DND-41 (cell line): ENCODE measurements around the gene SPRY2.

ENCODE experiments used
- ATAC-seq: fragments of 200-7000 bp; cut with Tn5 transposase; 3 replicates; pipeline ENCODE4 v1.9.1; 2021; ENCODE audit warnings: low read depth; ENCODE audit not compliant: insufficient read depth
- DNase-seq: peaks from one replicate; pipeline ENCODE4 v3.0.0-alpha.2; 2020
- H2AFZ ChIP-seq: 2 replicates; pipeline ENCODE4 v1.6.0; 2012; ENCODE audit warnings: low read depth, low read length
- H3K27ac ChIP-seq: 2 replicates; pipeline ENCODE4 v1.5.1; 2012; ENCODE audit warnings: low read length, inconsistent platforms
- H3K27me3 ChIP-seq: fragments of 200-600 bp; sonication (generic); 2 replicates; pipeline ENCODE4 v1.6.0; 2012; ENCODE audit warnings: low read length, mild to moderate bottlenecking, inconsistent platforms; ENCODE audit not compliant: insufficient read depth, poor library complexity
- H3K36me3 ChIP-seq: 2 replicates; pipeline ENCODE4 v1.5.1; 2012; ENCODE audit warnings: low read length, inconsistent platforms; ENCODE audit not compliant: insufficient read depth
- H3K4me1 ChIP-seq: 2 replicates; pipeline ENCODE4 v1.5.1; 2012; ENCODE audit warnings: mild to moderate bottlenecking, low read length; ENCODE audit not compliant: insufficient read depth
- H3K4me2 ChIP-seq: 2 replicates; pipeline ENCODE4 v1.6.0; 2012; ENCODE audit warnings: mild to moderate bottlenecking, moderate library complexity, low read length, inconsistent platforms; ENCODE audit not compliant: insufficient read depth
- H3K4me3 ChIP-seq, 2 experiments: fragments of 200-600 bp in 1 of 2; shearing (Covaris generic) in 1 of 2; 2 replicates each; pipeline ENCODE4 v1.5.1; 2012 to 2016; ENCODE audit warnings: inconsistent platforms in 2 of 2, low read length in 2 of 2, mild to moderate bottlenecking in 2 of 2, low read depth in 1 of 2, moderate library complexity in 1 of 2
- H3K79me2 ChIP-seq: 2 replicates; pipeline ENCODE4 v1.6.0; 2012; ENCODE audit warnings: low read length, inconsistent platforms; ENCODE audit not compliant: insufficient read depth
- H3K9ac ChIP-seq: 2 replicates; pipeline ENCODE4 v1.6.0; 2012; ENCODE audit warnings: low read depth, mild to moderate bottlenecking, inconsistent platforms, low read length, moderate library complexity
- H3K9me3 ChIP-seq: 2 replicates; pipeline ENCODE4 v1.5.1; 2012; ENCODE audit warnings: low read length, moderate library complexity, mild to moderate bottlenecking, inconsistent platforms; ENCODE audit not compliant: insufficient read depth, severe bottlenecking
- H4K20me1 ChIP-seq: 2 replicates; pipeline ENCODE4 v1.6.0; 2012; ENCODE audit warnings: low read length; ENCODE audit not compliant: insufficient read depth
- CTCF ChIP-seq: IDR thresholded peaks from 2 replicates; pipeline ENCODE4 v1.5.1; 2012; ENCODE audit warnings: borderline replicate concordance, low read length, moderate library complexity, mild to moderate bottlenecking; ENCODE audit not compliant: poor library complexity, severe bottlenecking; ENCODE audit errors: extremely low read depth
- EZH2 ChIP-seq: IDR thresholded peaks from 3 replicates; pipeline ENCODE4 v1.6.1; 2012; ENCODE audit warnings: borderline replicate concordance, low read depth, mild to moderate bottlenecking, moderate library complexity, low read length, inconsistent platforms; ENCODE audit not compliant: severe bottlenecking

The SPRY2 gene

DNA sequence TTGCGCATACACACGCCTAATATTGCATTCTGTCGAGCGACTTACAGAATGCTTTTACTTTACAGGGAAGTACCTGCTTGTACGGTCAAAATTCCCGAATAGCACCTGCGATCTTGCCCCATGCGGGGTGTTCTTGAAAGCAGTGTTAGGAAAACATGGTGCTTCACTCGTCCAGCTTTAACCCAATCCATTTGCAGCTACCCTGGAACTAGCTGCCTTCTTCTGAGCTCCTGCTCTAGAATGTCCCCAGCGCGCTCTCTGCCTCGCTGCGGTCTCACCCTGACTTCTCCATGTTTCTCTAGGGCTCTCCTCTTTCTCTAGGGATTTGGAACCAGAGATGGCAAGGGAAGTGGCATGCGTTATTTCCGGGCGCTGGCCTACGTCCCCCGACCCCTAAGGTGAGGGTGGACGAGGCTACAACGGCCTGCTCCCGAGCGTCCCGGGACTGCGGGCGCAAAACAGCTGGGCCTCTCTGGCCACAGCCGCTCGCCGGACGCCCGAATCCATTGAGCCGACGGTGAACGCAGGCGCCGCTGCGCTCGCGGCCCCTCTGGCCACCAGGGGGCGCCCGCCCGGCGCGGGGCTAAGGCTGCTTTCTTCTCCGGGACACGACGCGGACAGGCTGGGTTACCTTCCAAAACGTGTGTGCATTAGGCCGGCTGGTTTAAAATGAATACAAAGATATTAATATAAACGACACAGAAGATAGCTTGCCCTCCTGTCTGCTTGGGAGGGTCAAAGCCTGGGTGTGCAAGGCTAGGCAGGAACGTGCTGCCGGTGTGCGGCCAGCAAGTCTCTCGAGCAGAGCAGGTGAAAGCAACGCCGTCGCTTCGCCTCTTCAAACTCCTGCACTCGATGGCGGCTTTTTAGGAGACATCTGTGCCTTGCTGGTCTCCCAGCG, 1.8 kb upstream of the SPRY2 start:
- Histone ChIP-seq H3K27me3 (peaks cover 63% of the 10 kb centered on the region), H3K27ac (peak overlapping the region; percentile 1; the same call in 1 of the 2 replicates), H2AFZ (peak overlapping the region; percentile 82), H3K9me3 (no peaks in the 10 kb centered on the region), H3K36me3 (0 out of 2 replicates have a peak, but pooled peaks cover under 1% of the 10 kb centered on the region), H4K20me1 (peaks cover 25% of the 10 kb centered on the region), H3K4me3 (peak overlapping the region; percentile 26 to 65; a peak in 3 of 4 replicates), H3K4me1 (peaks cover 48% of the 10 kb centered on the region), H3K9ac (peak overlapping the region; percentile 53), H3K4me2 (peak overlapping the region; percentile 100), H3K79me2 (peaks cover 25% of the 10 kb centered on the region)
- DNase-seq = peak; percentile 60
- ATAC-seq = peak; percentile 39; the same call in 2 of the 3 replicates
- peak; percentile 81 for TF ChIP-seq EZH2
- TF ChIP-seq CTCF = peak; percentile 97

DNA sequence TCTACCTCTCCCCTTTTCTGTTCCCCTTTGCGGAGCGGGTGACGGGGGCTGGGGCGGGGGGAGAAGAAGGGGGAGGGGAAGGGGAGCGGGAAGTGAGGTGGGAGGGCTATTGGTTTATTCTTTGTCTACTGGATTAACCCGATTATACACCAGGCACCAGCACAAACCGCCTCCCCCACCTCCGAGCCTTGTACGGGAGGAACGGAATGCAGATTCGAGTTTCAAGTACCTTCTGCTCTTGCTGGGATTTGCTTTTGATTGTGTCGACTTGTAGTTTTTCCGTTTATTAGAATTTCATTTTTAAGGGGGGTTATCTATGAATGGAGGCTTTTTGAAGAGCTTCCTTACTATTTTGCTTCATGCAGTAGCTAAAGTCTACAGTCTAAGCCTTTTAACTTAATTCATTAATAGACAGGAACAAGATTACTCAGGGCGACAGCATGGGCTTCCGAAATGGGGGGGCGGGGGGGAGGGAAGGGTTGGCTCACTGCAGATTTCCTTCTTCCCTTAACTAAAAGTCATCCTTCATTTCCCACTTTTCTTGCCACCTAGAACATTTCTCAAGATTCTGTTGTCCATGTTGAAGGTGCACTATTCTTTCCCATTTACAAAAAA, 937 bp upstream of the SPRY2 start:
- peak; percentile 21 for DNase-seq
- H3K36me3 ChIP-seq = peaks cover 9% of the 10 kb centered on the region
- peaks cover 29% of the 10 kb centered on the region for H3K79me2 ChIP-seq
- peak overlapping the region; percentile 21 to 93; a peak in 3 of 4 replicates for H3K4me3 ChIP-seq
- no peaks in the 10 kb centered on the region for H3K9me3 ChIP-seq
- peak overlapping the region; percentile 62 for H3K27ac ChIP-seq
- H2AFZ ChIP-seq = peak overlapping the region; percentile 83
- H3K4me1 ChIP-seq = peaks cover 50% of the 10 kb centered on the region
- TF ChIP-seq EZH2 = no peak
- no peak for TF ChIP-seq CTCF
- peaks cover 34% of the 10 kb centered on the region for H4K20me1 ChIP-seq
- peak overlapping the region; percentile 58 for H3K9ac ChIP-seq
- ATAC-seq = no peak
- H3K4me2 ChIP-seq = peak overlapping the region; percentile 100
- peaks cover 63% of the 10 kb centered on the region for H3K27me3 ChIP-seq

GRCh38 chr13:80340651-80341100, 250 bp downstream of the SPRY2 start:
- peaks cover 29% of the 10 kb centered on the region for H3K79me2 ChIP-seq
- H3K27me3 ChIP-seq = peaks cover 63% of the 10 kb centered on the region
- ATAC-seq (no peak), DNase-seq (peak; percentile 39)
- peaks cover 39% of the 10 kb centered on the region for H4K20me1 ChIP-seq
- H3K4me2 ChIP-seq = peak overlapping the region; percentile 100
- peak overlapping the region; percentile 47 to 93 for H3K4me3 ChIP-seq
- H3K9ac ChIP-seq = peak overlapping the region; percentile 58
- H3K4me1 ChIP-seq = peaks cover 50% of the 10 kb centered on the region
- TF ChIP-seq EZH2 = no peak
- no peak for TF ChIP-seq CTCF
- H3K27ac ChIP-seq = peak overlapping the region; percentile 56
- H3K9me3 ChIP-seq = no peaks in the 10 kb centered on the region
- peaks cover 11% of the 10 kb centered on the region for H3K36me3 ChIP-seq
- H2AFZ ChIP-seq = peak overlapping the region; percentile 83
